Measurements from ENCODE around the gene BPTF. TPM values are rescaled to one million over a fixed set of nuclear protein-coding genes. Genes with fewer than 3 reads are reported as not detected.
"Not testable (repeated sequence)": the region's sequence is repeated elsewhere in the genome, so short reads cannot be mapped to it uniquely, and the experiment has no call there.

BPTF gene
- total RNA-seq, 2 experiments from 2014 or later, result 117 to 125 TPM

- CTCF ChIA-PET, result no interaction called here
- no peaks in the 10 kb centered on the region for H3K27me3 ChIP-seq (ENCODE audit: control insufficient read depth in 1 of 2, insufficient read depth in 2 of 2, low read length in 2 of 2)
- POLR2A ChIA-PET, result no interaction called here
- H3K4me3 ChIP-seq (ENCODE audit: low read length), result no peak overlapping the region
- H3K9me3 ChIP-seq (ENCODE audit: control insufficient read depth in 1 of 2, insufficient read depth in 1 of 2, low read length in 2 of 2), result no peaks in the 10 kb centered on the region
- no peak overlapping the region for H3K4me3 Mint-ChIP-seq
- H3K27ac Mint-ChIP-seq, result no peak overlapping the region
- H3K36me3 Mint-ChIP-seq (ENCODE audit: low read depth), result peaks cover 93% of the 10 kb centered on the region
- ATAC-seq (ENCODE audit: poor library complexity), result no peak
- H3K27me3 Mint-ChIP-seq, result no peaks in the 10 kb centered on the region
- H3K4me1 ChIP-seq (ENCODE audit: insufficient read depth, low read length), result no peaks in the 10 kb centered on the region
- no peaks in the 10 kb centered on the region for H3K4me1 Mint-ChIP-seq (ENCODE audit: low read depth)
- no peak for TF ChIP-seq CTCF (IDR thresholded peaks at IDR 0.05)
- intact Hi-C loops (cut with DNase I, micrococcal nuclease), result no loop called here
- no peaks in the 10 kb centered on the region for H3K9me3 Mint-ChIP-seq
- H3K27ac ChIP-seq (ENCODE audit: low read depth in 1 of 2, low read length in 2 of 2), result no peak overlapping the region
- H3K36me3 ChIP-seq (ENCODE audit: insufficient read depth, low read length), result peaks cover 88% of the 10 kb centered on the region
- DNase-seq, result no peak
Measured at GRCh38 chr17:67947325-67947813, 122.1 kb downstream of the BPTF start.

- Mint-ChIP-seq H3K27me3 (no peaks in the 10 kb centered on the region), H3K4me1 (ENCODE audit: low read depth) (no peaks in the 10 kb centered on the region), H3K36me3 (ENCODE audit: low read depth) (peaks cover 78% of the 10 kb centered on the region), H3K9me3 (no peaks in the 10 kb centered on the region), H3K27ac (no peak overlapping the region), H3K4me3 (no peak overlapping the region)
- TF ChIP-seq CTCF (IDR thresholded peaks at IDR 0.05), result no peak
- Histone ChIP-seq H3K9me3 (ENCODE audit: control insufficient read depth in 1 of 2, insufficient read depth in 1 of 2, low read length in 2 of 2) (no peaks in the 10 kb centered on the region), H3K27ac (ENCODE audit: low read depth in 1 of 2, low read length in 2 of 2) (no peak overlapping the region), H3K36me3 (ENCODE audit: insufficient read depth, low read length) (peaks cover 67% of the 10 kb centered on the region), H3K4me3 (ENCODE audit: low read length) (no peak overlapping the region), H3K27me3 (ENCODE audit: control insufficient read depth in 1 of 2, insufficient read depth in 2 of 2, low read length in 2 of 2) (no peaks in the 10 kb centered on the region), H3K4me1 (ENCODE audit: insufficient read depth, low read length) (no peaks in the 10 kb centered on the region)
- intact Hi-C loops (cut with DNase I, micrococcal nuclease), result no loop called here
- ChIA-PET CTCF (interaction anchor here (1.0 kb wide), 1 partner anchor 8 kb away, joined by 3 read pairs; no protein-coding TSS in a partner anchor), POLR2A (no interaction called here)
- DNase-seq, result no peak
- no peak for ATAC-seq (ENCODE audit: poor library complexity)
Measured at GRCh38 chr17:67950945-67951344, 125.6 kb downstream of the BPTF start.

- Mint-ChIP-seq H3K27me3 (no peaks in the 10 kb centered on the region), H3K9me3 (no peaks in the 10 kb centered on the region), H3K4me1 (ENCODE audit: low read depth) (peaks cover 5% of the 10 kb centered on the region), H3K27ac (peak overlapping the region; percentile 32), H3K4me3 (no peak overlapping the region), H3K36me3 (ENCODE audit: low read depth) (peaks cover 54% of the 10 kb centered on the region)
- no peaks in the 10 kb centered on the region for H3K27me3 ChIP-seq (ENCODE audit: control insufficient read depth in 1 of 2, insufficient read depth in 2 of 2, low read length in 2 of 2)
- CTCF ChIA-PET, result no interaction called here
- TF ChIP-seq CTCF (IDR thresholded peaks at IDR 0.05), result no peak
- no peak for ATAC-seq (ENCODE audit: poor library complexity)
- H3K27ac ChIP-seq (ENCODE audit: low read depth in 1 of 2, low read length in 2 of 2), result no peak overlapping the region
- DNase-seq, result no peak
- H3K36me3 ChIP-seq (ENCODE audit: insufficient read depth, low read length), result peaks cover 48% of the 10 kb centered on the region
- no peaks in the 10 kb centered on the region for H3K9me3 ChIP-seq (ENCODE audit: control insufficient read depth in 1 of 2, insufficient read depth in 1 of 2, low read length in 2 of 2)
- POLR2A ChIA-PET, result interaction anchor here (1.5 kb wide), 1 partner anchor 17 kb away, joined by 3 read pairs; no protein-coding TSS in a partner anchor
- intact Hi-C loops (cut with DNase I, micrococcal nuclease), result no loop called here
- no peak overlapping the region for H3K4me3 ChIP-seq (ENCODE audit: low read length)
- H3K4me1 ChIP-seq (ENCODE audit: insufficient read depth, low read length), result no peaks in the 10 kb centered on the region
Measured at GRCh38 chr17:67959510-67959909, 134.2 kb downstream of the BPTF start.

GRCh38 chr17:67960276-67960675 lies 135.0 kb downstream of the BPTF start:
- H3K27me3 ChIP-seq (ENCODE audit: control insufficient read depth in 1 of 2, insufficient read depth in 2 of 2, low read length in 2 of 2); ATAC-seq (ENCODE audit: poor library complexity); H3K4me1 Mint-ChIP-seq (ENCODE audit: low read depth); DNase-seq; H3K4me1 ChIP-seq (ENCODE audit: insufficient read depth, low read length); CTCF ChIA-PET; H3K27me3 Mint-ChIP-seq; H3K27ac ChIP-seq (ENCODE audit: low read depth in 1 of 2, low read length in 2 of 2); H3K9me3 Mint-ChIP-seq; H3K4me3 Mint-ChIP-seq; H3K9me3 ChIP-seq (ENCODE audit: control insufficient read depth in 1 of 2, insufficient read depth in 1 of 2, low read length in 2 of 2); H3K4me3 ChIP-seq (ENCODE audit: low read length); POLR2A ChIA-PET; H3K27ac Mint-ChIP-seq: not testable (repeated sequence)
- intact Hi-C loops (cut with DNase I, micrococcal nuclease), result loop anchor here in 1 of 2 experiments (5.0 to 10.0 kb wide), 2 partner anchors 52 to 215 kb away; no protein-coding TSS in a partner anchor
- H3K36me3 ChIP-seq (ENCODE audit: insufficient read depth, low read length), result peaks cover 52% of the 10 kb centered on the region
- peaks cover 52% of the 10 kb centered on the region for H3K36me3 Mint-ChIP-seq (ENCODE audit: low read depth)

GRCh38 chr17:67962156-67962555 lies 136.9 kb downstream of the BPTF start:
- not testable (repeated sequence) for H3K27me3 Mint-ChIP-seq

More at GRCh38 chr17:67962156-67962555, 136.9 kb downstream of the BPTF start:
- CTCF ChIA-PET; POLR2A ChIA-PET; H3K4me3 ChIP-seq (ENCODE audit: low read length); DNase-seq; H3K27ac ChIP-seq (ENCODE audit: low read depth in 1 of 2, low read length in 2 of 2); H3K4me3 Mint-ChIP-seq; H3K9me3 Mint-ChIP-seq; H3K4me1 Mint-ChIP-seq (ENCODE audit: low read depth); H3K27me3 ChIP-seq (ENCODE audit: control insufficient read depth in 1 of 2, insufficient read depth in 2 of 2, low read length in 2 of 2); H3K27ac Mint-ChIP-seq; H3K4me1 ChIP-seq (ENCODE audit: insufficient read depth, low read length); H3K9me3 ChIP-seq (ENCODE audit: control insufficient read depth in 1 of 2, insufficient read depth in 1 of 2, low read length in 2 of 2); ATAC-seq (ENCODE audit: poor library complexity): not testable (repeated sequence)
- H3K36me3 Mint-ChIP-seq (ENCODE audit: low read depth), result peaks cover 64% of the 10 kb centered on the region
- intact Hi-C loops (cut with DNase I, micrococcal nuclease), result loop anchor here (2.0 to 10.0 kb wide), 3 partner anchors 50 to 501 kb away; no protein-coding TSS in a partner anchor
- peaks cover 61% of the 10 kb centered on the region for H3K36me3 ChIP-seq (ENCODE audit: insufficient read depth, low read length)

Data from CD4-positive, alpha-beta T cell (primary cell).